ENCODE results near the gene DXO.
A peak's percentile ranks its signal among the peaks of the same experiment; 100 is the strongest.
"Not testable (repeated sequence)": the region's sequence is repeated elsewhere in the genome, so short reads cannot be mapped to it uniquely, and the experiment has no call there.

Gene DXO

DNA sequence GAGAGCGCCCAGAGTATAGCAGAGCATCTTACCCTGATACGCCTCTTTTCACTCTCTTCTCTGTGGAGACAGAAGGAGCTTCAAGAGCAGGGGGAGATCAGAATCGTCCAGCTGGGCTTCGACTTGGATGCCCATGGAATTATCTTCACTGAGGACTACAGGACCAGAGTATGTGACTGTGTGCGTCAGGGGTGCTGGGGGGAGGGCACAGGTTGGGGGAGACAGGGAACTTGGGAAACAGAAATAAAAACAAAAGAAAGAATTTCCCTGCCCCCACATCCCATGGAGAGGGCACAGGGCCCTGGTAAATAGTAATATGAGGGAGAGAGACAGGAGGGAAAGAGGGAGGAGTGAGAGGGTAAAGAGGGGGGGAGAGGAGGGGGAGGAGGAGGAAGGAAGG lies 6.9 kb upstream of the DXO start:
- intact Hi-C loops (cut with DNase I; ENCODE audit: low total_unique reads): no loop called here
- Histone ChIP-seq H3K4me1 (peaks cover 0 to 2% (median under 1%) of the 10 kb centered on the region in 4 donors), H3K4me3 (no peak overlapping the region), H3K36me3 (peaks cover 13 to 32% (median 14%) of the 10 kb centered on the region in 3 donors), H3K27ac (no peak overlapping the region), H3K27me3 (no peaks in the 10 kb centered on the region), H3K9me3 (no peaks in the 10 kb centered on the region)
- DNase-seq: no peak
- no peak for TF ChIP-seq CTCF (IDR thresholded peaks at IDR 0.05)

GRCh38 chr6:31977816-31978431 lies 6.0 kb upstream of the DXO start:
- Histone ChIP-seq H3K27ac (no peak overlapping the region), H3K4me3 (no peak overlapping the region), H3K9me3 (no peaks in the 10 kb centered on the region), H3K4me1 (peaks cover 0 to 11% (median 8%) of the 10 kb centered on the region in 4 donors), H3K27me3 (no peaks in the 10 kb centered on the region), H3K36me3 (peaks cover 13 to 32% (median 14%) of the 10 kb centered on the region in 3 donors)
- intact Hi-C loops (cut with DNase I; ENCODE audit: low total_unique reads): no loop called here
- TF ChIP-seq CTCF (IDR thresholded peaks at IDR 0.05): no peak
- no peak for DNase-seq

- peaks cover 13 to 32% (median 14%) of the 10 kb centered on the region in 3 donors for H3K36me3 ChIP-seq
- H3K4me1 ChIP-seq: peaks cover 0 to 20% (median 15%) of the 10 kb centered on the region in 4 donors
- H3K9me3 ChIP-seq; H3K27me3 ChIP-seq; H3K27ac ChIP-seq; H3K4me3 ChIP-seq; DNase-seq; intact Hi-C loops (cut with DNase I; ENCODE audit: low total_unique reads): not testable (repeated sequence)
Measured at GRCh38 chr6:31976065-31976464, 4.1 kb upstream of the DXO start.

- intact Hi-C loops (cut with DNase I; ENCODE audit: low total_unique reads): no loop called here
- no peak for DNase-seq
- Histone ChIP-seq H3K9me3 (no peaks in the 10 kb centered on the region), H3K27me3 (no peaks in the 10 kb centered on the region), H3K4me3 (peak overlapping the region; percentile 72 to 75), H3K4me1 (peaks cover 0 to 36% (median 28%) of the 10 kb centered on the region in 4 donors), H3K27ac (peak overlapping the region; percentile 93 to 95), H3K36me3 (peaks cover 2 to 41% (median 23%) of the 10 kb centered on the region in 3 donors)
- TF ChIP-seq CTCF (IDR thresholded peaks at IDR 0.05): no peak
Measured at GRCh38 chr6:31972709-31973350, 892 bp upstream of the DXO start.

DNA sequence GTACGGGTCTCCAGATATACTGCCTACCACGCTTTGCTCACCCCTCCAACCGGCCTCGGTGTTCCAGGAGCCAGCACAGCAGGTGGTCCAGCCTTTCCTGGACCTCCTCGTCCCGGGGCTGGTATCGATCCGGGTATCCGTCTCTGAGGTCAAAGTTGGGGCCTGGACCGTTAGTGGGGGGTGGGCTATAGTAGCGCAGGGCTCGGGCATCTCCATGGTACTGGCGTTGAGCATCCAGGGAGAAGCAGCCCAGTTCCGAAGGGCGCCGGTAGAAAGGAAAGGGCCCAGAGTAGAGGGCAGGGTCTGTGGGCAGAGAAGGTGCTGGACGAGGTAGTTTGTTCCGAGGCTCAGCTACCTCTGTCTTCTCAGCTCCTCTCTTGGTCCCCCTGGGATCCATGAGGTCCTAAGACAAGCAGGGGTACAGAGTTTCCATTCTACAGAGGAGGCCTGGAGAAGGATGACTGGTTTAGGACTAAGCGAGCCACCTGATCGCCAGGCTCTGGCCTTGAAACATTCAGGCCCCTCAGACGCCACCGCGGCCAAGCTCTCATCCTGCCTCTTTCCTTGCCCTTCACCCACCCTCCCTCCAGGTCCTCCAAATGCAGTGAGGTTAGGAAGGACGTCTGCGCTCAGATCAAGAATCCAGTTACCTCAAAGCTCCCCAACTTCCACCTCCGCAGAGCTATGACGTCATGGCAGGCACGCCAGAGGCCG lies 502 bp downstream of the DXO start:
- no peak for TF ChIP-seq CTCF (IDR thresholded peaks at IDR 0.05)
- H3K4me1 ChIP-seq: peaks cover 0 to 36% (median 28%) of the 10 kb centered on the region in 4 donors
- no peak for DNase-seq
- intact Hi-C loops (cut with DNase I; ENCODE audit: low total_unique reads): no loop called here
- peaks cover 15 to 50% (median 37%) of the 10 kb centered on the region in 3 donors for H3K36me3 ChIP-seq
- H3K4me3 ChIP-seq: peak overlapping the region; percentile 72 to 75
- no peaks in the 10 kb centered on the region for H3K9me3 ChIP-seq
- no peaks in the 10 kb centered on the region for H3K27me3 ChIP-seq
- peak overlapping the region; percentile 93 to 95 for H3K27ac ChIP-seq
